SU-DHL-6 (cell line): Measurements from ENCODE around the gene JPH3.

Source experiments
- H2AFZ ChIP-seq: fragments of 200-600 bp; sonication (generic); 2 replicates; pipeline ENCODE4 v1.6.1; 2014; ENCODE audit warnings: low read depth, mild to moderate bottlenecking, moderate library complexity, mixed read lengths, antibody characterized with exemption, low read length; ENCODE audit not compliant: severe bottlenecking
- H3F3A ChIP-seq: fragments of 200-600 bp; shearing (Covaris generic); 2 replicates; pipeline ENCODE4 v1.6.0; 2016; ENCODE audit warnings: antibody characterized with exemption, mild to moderate bottlenecking; ENCODE audit not compliant: insufficient read depth
- H3K27ac ChIP-seq: fragments of 200-600 bp; sonication (generic); 2 replicates; pipeline ENCODE4 v1.5.1; 2016; ENCODE audit warnings: low read depth, mild to moderate bottlenecking, low read length, moderate library complexity, mixed read lengths
- H3K27me3 ChIP-seq: fragments of 200-600 bp; sonication (generic), shearing (Covaris generic); 2 replicates; pipeline ENCODE4 v1.6.0; 2014; ENCODE audit warnings: mild to moderate bottlenecking, low read length
- H3K36me3 ChIP-seq: fragments of 200-600 bp; sonication (generic); 2 replicates; pipeline ENCODE4 v1.6.1; 2014; ENCODE audit warnings: mild to moderate bottlenecking, low read length, mixed read lengths
- H3K4me2 ChIP-seq: fragments of 300-600, 200-600 bp; shearing (Covaris generic), sonication (generic); 2 replicates; pipeline ENCODE4 v1.6.0; 2014; ENCODE audit warnings: low read length, low read depth, mild to moderate bottlenecking; ENCODE audit not compliant: poor library complexity, severe bottlenecking
- H3K4me3 ChIP-seq: fragments of 200-600 bp; sonication (generic); 2 replicates; pipeline ENCODE4 v1.5.1; 2014; ENCODE audit warnings: antibody characterized with exemption, low read length, mild to moderate bottlenecking, mixed read lengths; ENCODE audit not compliant: insufficient read depth, poor library complexity, severe bottlenecking
- H3K79me2 ChIP-seq: fragments of 200-600 bp; sonication (generic); 2 replicates; pipeline ENCODE4 v1.6.1; 2014; ENCODE audit warnings: mild to moderate bottlenecking, low read length, moderate library complexity; ENCODE audit not compliant: insufficient read depth
- H3K9ac ChIP-seq: fragments of 200-600 bp; sonication (generic); 2 replicates; pipeline ENCODE4 v1.7.0; 2014; ENCODE audit warnings: mild to moderate bottlenecking, low read length
- H3K9me2 ChIP-seq: fragments of 200-600 bp; sonication (generic); replicated peaks from 2 replicates; pipeline ENCODE4 v1.6.1; 2014; ENCODE audit warnings: low read length; ENCODE audit not compliant: insufficient read depth
- H3K9me3 ChIP-seq: fragments of 200-600 bp; sonication (generic); 2 replicates; pipeline ENCODE4 v1.6.1; 2014; ENCODE audit warnings: low read length, mixed read lengths; ENCODE audit not compliant: insufficient read depth
- H4K20me1 ChIP-seq: fragments of 200-600 bp; sonication (generic); 2 replicates; pipeline ENCODE4 v1.6.1; 2014; ENCODE audit warnings: low read depth, mild to moderate bottlenecking, antibody characterized with exemption, low read length, moderate library complexity, mixed read lengths
- EZH2phosphoT487 ChIP-seq: fragments of 200-600 bp; sonication (generic), shearing (Covaris generic); conservative IDR thresholded peaks from 2 replicates; pipeline ENCODE4 v1.6.1; 2018; ENCODE audit warnings: mild to moderate bottlenecking, antibody characterized with exemption, low read length, moderate library complexity, mixed read lengths
- TF ChIP-seq, protein P1 (sequence below): fragments of 200-600 bp; sonication (generic); IDR thresholded peaks from one replicate; pipeline ENCODE4 v1.5.1; 2017; ENCODE audit warnings: antibody characterized with exemption, mild to moderate bottlenecking, low read length, moderate library complexity; ENCODE audit not compliant: insufficient read depth, poor library complexity, severe bottlenecking

Gene JPH3

DNA sequence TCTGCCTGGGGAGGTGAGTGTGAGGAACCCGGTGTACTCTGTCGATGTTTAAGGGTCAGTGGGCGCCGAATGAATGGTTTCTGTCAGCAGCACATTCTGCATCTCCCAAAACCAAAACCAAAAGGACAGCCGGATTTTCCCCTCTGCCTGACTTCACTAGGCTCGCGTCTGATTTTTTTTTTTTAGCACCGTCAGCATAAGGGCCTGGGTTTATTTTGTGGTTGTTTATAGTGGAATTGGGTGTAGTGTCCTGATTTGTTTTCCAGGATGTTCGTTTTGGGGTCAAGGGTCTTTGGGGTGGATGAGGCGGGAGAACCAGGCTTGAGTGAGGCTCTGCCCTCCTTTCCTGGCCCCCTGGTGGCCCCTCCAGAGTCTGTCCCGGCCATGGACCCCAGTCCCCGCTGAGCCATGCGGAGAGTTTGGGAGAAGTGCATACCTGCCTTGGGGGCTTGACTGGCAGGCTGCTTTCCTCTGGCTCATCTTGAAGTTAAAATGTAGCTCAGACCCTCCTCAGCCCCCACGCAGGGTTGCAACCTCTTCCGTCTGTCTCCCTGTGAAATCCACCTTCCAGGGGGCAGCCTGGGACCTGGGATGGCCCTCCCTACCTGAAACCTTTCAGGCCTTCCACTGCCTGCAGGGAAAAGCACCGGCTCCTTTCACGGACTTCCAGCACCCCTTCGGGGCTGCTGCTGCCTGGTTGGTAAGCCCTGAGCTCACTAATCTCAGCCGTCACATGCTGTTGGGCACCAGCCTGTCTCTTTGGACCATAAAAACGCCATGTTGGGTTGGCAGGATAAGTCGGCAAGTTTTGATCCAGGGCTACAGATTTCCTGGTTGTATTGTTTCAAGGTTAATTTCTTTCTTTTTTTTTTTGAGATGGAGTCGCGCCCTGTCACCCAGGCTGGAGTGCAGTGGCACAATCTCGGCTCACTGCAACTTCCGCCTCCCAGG, 60.2 kb downstream of the JPH3 start:
- Histone ChIP-seq H3F3A (no peaks in the 10 kb centered on the region), H3K9me3 (no peaks in the 10 kb centered on the region), H3K27ac (no peak overlapping the region), H4K20me1 (no peaks in the 10 kb centered on the region), H3K9ac (no peak overlapping the region), H3K4me2 (no peak overlapping the region), H2AFZ (no peak overlapping the region), H3K9me2 (no peaks in the 10 kb centered on the region), H3K79me2 (no peaks in the 10 kb centered on the region), H3K4me3 (no peak overlapping the region), H3K36me3 (no peaks in the 10 kb centered on the region), H3K27me3 (no peaks in the 10 kb centered on the region)
- TF ChIP-seq EZH2phosphoT487 = no peak

DNA sequence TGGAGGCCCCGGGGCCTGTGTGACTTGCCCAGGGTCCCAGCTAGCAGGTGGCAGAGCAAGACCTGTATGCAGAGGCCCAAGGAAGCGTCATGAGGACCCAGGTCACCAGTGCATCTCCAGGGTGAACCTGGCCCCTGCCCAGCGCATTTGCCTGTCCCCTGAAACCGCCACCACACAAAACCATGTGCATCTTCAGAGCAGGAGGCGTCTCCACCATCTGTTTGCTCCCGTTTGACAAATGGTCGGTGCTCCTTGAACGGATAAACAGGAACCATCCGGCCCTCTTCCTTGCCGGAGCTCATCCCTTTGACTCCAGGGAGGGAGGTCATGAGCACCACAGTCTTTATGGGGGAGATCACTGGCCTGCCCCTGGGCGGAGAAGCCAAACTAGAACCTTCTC, 62.5 kb downstream of the JPH3 start:
- Histone ChIP-seq H3K36me3 (no peaks in the 10 kb centered on the region), H3K27ac (no peak overlapping the region), H3K4me3 (no peak overlapping the region), H3K79me2 (no peaks in the 10 kb centered on the region), H3K27me3 (no peaks in the 10 kb centered on the region), H4K20me1 (no peaks in the 10 kb centered on the region), H3K4me2 (no peak overlapping the region), H3F3A (no peaks in the 10 kb centered on the region), H3K9me3 (no peaks in the 10 kb centered on the region), H3K9ac (no peak overlapping the region), H2AFZ (no peak overlapping the region), H3K9me2 (no peaks in the 10 kb centered on the region)
- TF ChIP-seq, protein P1, sequence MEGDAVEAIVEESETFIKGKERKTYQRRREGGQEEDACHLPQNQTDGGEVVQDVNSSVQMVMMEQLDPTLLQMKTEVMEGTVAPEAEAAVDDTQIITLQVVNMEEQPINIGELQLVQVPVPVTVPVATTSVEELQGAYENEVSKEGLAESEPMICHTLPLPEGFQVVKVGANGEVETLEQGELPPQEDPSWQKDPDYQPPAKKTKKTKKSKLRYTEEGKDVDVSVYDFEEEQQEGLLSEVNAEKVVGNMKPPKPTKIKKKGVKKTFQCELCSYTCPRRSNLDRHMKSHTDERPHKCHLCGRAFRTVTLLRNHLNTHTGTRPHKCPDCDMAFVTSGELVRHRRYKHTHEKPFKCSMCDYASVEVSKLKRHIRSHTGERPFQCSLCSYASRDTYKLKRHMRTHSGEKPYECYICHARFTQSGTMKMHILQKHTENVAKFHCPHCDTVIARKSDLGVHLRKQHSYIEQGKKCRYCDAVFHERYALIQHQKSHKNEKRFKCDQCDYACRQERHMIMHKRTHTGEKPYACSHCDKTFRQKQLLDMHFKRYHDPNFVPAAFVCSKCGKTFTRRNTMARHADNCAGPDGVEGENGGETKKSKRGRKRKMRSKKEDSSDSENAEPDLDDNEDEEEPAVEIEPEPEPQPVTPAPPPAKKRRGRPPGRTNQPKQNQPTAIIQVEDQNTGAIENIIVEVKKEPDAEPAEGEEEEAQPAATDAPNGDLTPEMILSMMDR = no peak
- no peak for TF ChIP-seq EZH2phosphoT487

DNA sequence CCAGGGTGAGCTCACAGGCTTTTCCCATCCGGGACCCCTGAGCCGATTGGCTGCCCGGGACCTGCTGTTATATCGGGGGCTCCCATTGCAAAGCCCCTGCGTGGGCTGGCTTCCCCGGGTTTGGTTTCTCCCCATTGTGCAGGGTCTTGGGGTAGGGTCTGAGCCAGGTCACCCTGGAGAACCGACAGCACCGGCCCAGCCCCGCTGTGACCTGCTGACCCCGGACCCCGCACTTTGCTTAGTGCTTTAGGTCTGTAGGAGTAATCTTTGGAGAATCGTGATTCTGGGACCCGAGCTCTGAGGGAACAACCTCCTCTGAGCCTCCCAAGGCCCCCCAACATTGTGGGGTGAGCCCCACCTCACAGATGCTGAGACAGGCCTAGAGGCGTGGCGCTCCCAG, 62.9 kb downstream of the JPH3 start:
- Histone ChIP-seq H3F3A (no peaks in the 10 kb centered on the region), H3K79me2 (no peaks in the 10 kb centered on the region), H3K4me2 (no peak overlapping the region), H3K9me2 (no peaks in the 10 kb centered on the region), H2AFZ (no peak overlapping the region), H3K27me3 (no peaks in the 10 kb centered on the region), H3K4me3 (no peak overlapping the region), H4K20me1 (no peaks in the 10 kb centered on the region), H3K36me3 (no peaks in the 10 kb centered on the region), H3K9ac (no peak overlapping the region), H3K27ac (no peak overlapping the region), H3K9me3 (no peaks in the 10 kb centered on the region)
- no peak for TF ChIP-seq EZH2phosphoT487
- TF ChIP-seq, protein P1 = no peak

DNA sequence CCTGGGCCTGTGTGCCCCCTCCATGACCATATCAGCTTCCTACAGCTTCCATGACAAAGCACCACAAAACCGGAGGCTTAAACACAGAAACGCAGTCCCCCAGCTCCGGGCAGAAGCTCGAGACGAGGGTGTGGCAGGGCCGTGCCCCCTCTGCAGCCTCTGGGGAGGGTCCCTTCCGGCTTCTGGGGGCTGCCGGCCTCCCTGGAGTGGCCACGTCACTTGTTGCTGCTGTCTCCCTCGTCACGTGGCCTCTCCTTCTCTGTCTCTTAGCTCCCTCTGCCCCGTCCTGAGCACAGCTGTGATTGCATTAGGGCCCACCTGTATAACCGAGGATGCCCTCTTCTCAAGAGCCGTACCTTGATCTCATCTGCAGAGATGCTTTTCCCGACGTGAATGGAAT, 64.6 kb downstream of the JPH3 start:
- H2AFZ ChIP-seq = no peak overlapping the region
- H3K4me2 ChIP-seq = no peak overlapping the region
- H3F3A ChIP-seq = no peaks in the 10 kb centered on the region
- no peaks in the 10 kb centered on the region for H3K36me3 ChIP-seq
- H3K27ac ChIP-seq = no peak overlapping the region
- no peaks in the 10 kb centered on the region for H4K20me1 ChIP-seq
- no peaks in the 10 kb centered on the region for H3K27me3 ChIP-seq
- H3K79me2 ChIP-seq = no peaks in the 10 kb centered on the region
- TF ChIP-seq, protein P1 = no peak
- no peak for TF ChIP-seq EZH2phosphoT487
- no peak overlapping the region for H3K9ac ChIP-seq
- H3K9me2 ChIP-seq = no peaks in the 10 kb centered on the region
- no peak overlapping the region for H3K4me3 ChIP-seq
- no peaks in the 10 kb centered on the region for H3K9me3 ChIP-seq
